WI38 (cell line): ENCODE results near the gene EPHB1.

Source experiments
- H3K4me3 ChIP-seq: 2 replicates; pipeline ENCODE4 v1.5.1; 2011; ENCODE audit warnings: low read depth, mild to moderate bottlenecking, control low read depth, low read length
- TF ChIP-seq, protein P1 (sequence below): IDR thresholded peaks from 2 replicates; pipeline ENCODE4 v1.5.1; 2012; ENCODE audit warnings: low read depth, mild to moderate bottlenecking, control low read depth, low read length

EPHB1 gene

DNA sequence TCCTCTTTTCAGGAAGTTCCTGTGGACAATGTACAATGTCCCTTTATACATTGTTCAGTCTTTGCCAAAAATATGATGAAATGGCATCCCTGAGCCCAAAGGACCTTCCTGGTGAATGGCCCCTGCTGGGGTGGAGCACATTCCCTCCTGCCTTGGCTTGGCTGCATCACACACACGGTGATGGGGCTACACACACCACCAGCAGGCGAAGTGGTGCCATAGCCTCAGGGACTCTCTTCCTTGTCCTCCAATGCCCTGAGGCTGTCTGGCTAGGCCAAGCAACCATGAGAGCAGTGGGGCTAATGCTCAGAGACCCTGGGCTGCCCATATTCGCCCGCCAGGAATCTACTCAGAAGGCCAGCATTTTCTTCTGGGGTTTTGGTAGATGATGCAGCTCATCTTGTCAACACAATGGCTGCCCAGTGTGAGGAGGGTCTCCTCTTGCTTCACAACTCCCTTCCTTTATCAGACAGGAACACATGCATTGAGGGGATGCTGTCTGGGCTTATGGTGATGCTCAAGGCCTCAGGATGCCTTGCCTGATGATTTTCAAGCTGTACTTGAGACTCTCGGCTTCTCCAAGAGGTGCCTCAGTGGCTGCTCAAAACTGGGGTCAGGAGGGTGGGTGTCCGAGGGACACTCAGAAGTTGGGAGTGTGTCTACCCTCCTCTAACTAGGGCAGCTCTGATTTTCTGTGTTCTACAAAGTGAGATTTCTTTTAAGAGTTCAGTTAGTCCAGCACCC lies 40.9 kb upstream of the EPHB1 start:
- TF ChIP-seq, protein P1, sequence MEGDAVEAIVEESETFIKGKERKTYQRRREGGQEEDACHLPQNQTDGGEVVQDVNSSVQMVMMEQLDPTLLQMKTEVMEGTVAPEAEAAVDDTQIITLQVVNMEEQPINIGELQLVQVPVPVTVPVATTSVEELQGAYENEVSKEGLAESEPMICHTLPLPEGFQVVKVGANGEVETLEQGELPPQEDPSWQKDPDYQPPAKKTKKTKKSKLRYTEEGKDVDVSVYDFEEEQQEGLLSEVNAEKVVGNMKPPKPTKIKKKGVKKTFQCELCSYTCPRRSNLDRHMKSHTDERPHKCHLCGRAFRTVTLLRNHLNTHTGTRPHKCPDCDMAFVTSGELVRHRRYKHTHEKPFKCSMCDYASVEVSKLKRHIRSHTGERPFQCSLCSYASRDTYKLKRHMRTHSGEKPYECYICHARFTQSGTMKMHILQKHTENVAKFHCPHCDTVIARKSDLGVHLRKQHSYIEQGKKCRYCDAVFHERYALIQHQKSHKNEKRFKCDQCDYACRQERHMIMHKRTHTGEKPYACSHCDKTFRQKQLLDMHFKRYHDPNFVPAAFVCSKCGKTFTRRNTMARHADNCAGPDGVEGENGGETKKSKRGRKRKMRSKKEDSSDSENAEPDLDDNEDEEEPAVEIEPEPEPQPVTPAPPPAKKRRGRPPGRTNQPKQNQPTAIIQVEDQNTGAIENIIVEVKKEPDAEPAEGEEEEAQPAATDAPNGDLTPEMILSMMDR = no peak
- H3K4me3 ChIP-seq = no peak overlapping the region

DNA sequence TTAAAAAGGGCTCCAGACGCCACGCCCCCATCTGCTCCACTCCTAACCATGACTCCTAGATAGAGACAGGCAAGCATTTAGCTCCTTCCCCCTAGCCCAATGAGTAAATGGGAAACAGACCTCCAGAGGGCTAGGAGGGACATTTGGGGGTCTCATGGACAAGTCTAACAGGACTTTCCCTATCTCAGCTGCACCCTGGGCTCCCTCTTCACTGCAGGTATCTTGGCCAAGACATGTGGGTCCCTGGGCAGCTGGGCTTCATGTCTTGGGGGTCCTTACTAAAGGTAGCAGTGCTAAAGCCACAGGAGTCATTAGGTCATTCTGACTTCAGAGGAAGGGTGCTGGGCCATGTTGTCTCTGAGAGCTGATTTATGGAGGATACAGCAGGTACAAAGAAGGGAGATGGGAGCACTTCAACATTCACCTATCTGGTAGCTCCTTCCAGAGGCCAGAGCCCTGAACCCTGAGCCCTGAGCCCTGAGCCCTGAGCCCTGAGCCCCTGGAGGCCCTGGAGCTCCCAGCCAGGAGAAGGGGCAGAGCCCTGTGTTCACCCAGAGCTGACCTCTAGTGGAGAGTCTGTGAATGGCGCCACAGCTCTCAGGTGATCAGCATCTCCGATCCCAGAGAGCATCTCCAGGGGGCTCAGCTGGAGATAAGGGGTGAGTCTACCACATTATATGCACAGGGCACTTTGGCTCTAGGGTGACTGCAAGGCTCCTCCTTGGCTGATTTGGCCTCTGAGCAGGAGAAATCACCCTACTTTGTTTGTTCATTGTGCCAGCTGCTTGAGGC lies 40.1 kb upstream of the EPHB1 start:
- TF ChIP-seq, protein P1 = peak; percentile 83
- H3K4me3 ChIP-seq = no peak overlapping the region

DNA sequence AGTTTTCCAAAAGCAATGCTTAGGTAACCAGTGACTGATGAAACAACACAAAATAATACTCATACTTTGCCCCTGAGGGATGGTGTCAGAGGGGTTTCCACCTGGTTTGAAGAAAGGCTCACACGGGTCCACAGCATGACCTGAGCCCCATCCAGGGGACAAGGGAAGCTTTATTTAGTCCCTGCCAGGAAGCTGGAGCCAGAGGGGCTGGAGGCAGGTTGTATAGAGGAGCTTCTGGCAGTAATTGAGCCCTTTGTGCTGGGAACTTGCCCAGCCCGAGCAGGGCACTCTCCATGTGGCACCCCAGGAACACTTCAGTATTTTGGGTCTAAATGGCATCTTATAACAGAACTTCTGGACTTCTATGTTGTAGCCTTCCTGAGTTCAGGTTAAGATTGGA lies 39.2 kb upstream of the EPHB1 start:
- TF ChIP-seq, protein P1 = no peak
- no peak overlapping the region for H3K4me3 ChIP-seq

DNA sequence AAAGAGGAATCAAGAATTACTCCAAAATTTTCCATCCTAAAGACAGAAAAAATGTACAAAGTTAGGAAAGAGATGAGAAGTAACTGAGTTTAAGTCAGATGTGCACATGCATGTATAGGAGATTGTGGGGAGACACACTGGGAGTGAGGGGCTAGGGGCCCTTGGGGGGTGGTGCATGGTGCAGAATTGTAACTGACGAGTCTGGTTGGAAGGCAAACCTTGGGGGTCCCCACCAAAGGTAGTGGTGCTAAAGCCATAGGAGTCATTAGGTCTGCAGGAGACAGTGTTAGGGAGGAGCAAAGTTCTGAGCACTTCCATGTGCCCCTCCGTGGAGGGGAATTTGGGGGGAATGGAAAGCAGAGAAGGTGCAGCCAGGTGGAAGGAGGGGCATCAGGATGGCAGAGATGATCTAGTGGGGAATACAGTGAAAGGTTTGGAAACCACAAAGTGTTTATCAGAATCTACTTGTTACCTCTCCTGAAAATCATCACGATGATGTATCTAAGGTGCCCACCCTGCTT lies 37.5 kb upstream of the EPHB1 start:
- TF ChIP-seq, protein P1 = no peak
- no peak overlapping the region for H3K4me3 ChIP-seq

DNA sequence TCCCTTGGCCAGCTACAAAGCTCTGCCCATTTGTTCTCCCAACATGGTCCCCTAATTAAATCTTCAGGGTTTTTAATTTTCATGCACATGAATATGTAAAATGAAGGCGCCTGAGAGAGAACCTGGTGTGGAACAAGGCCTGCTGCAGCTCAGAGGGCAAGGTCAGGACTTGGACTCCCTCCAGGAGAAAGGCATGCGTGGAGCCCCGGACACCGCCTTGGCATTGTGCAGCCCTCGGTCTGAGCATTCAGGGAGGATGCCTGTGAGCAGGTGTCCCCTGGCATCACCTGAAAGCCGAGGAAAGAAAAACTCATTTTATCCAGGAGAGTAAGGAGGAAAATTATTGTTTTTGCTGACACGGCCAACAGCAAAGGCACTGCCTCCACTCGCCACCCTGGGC lies 33.8 kb upstream of the EPHB1 start:
- no peak overlapping the region for H3K4me3 ChIP-seq
- TF ChIP-seq, protein P1 = no peak

DNA sequence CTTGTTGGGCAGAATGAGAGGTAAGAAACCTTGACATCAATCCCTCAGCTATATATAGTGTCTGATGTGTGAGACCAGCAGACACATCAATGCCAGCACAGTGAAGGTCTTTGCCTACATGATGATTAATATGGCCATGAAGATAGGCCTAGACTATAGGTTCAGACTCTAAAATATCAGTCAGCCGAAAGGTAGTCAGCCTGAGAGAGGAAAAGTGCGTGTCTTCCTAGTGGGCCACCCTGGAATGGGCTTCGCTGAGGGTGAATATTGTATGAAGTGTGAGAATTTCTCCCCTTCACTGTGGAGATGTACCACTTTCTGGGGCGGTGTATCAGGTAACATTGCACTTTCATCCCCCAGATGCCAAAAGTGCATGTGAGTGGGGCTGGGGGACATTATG lies 33.0 kb upstream of the EPHB1 start:
- TF ChIP-seq, protein P1 = no peak
- no peak overlapping the region for H3K4me3 ChIP-seq

DNA sequence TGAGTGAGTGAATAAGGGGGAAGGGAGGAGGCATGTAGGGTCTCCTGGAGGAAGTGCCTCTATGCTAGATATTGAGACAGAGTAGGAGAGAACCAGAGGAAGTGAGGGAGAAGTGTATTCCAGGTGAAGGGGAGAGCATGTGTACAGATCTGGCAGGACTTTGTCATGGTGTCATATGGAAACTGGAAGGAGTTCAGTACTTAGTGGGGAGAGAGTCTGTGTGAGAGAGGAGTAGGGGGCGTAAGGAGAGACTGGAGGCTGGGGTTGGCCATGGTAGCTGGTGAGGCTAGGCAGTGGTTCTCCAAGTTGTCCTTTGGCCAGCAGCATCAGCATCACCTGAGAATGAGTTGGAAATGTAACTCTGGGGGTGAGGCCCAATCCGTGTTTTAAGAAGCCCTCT lies 29.6 kb upstream of the EPHB1 start:
- H3K4me3 ChIP-seq = no peak overlapping the region
- TF ChIP-seq, protein P1 = no peak
